UCSD-AML1 (cell line): ENCODE data around the gene NLRC3.

Experiments
- DNase-seq: peaks from one replicate; lab custom pipeline; 2025; ENCODE audit not compliant: unreplicated experiment; lab: John Stamatoyannopoulos, UW

The NLRC3 gene

DNA sequence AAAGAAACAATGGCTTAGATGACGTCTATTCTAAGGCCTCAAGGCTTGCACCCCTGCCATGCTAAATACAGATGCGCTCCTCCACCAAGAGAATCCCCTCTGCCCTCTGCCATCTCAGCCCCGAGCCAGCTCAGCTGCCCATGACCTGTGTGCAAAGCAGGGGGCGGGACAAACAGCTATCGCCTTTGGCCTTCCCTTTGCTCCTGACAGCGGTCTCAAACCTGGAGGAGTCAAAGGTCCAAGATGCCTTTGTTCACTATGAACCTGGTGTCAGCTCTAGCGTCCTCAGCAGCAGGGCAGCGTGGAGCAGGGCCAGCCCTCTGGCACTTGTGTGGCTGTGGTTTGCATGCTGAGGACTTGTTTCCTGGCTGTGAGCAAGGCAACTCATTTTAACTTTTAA, 21.9 kb upstream of the NLRC3 start:
- no peak for DNase-seq

DNA sequence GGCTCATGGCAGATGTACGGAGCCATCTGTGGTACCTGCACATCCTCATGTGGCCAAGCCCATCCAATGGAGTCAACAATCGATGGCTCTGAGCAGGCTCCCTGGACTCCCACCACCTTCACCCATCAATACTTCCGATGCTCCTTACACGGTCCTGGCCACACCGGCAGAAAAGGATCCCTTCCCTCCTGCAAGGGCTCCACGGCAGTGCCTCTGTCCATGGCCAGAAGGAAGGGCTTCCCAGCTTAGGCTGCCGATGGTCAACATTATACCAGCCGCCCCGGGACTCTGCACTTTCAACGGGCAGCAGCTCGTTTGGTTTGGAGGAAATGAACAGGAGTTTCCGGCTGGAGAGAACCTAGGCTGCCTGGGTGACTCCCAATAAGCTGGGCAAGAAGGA, 21.0 kb upstream of the NLRC3 start:
- DNase-seq = no peak

DNA sequence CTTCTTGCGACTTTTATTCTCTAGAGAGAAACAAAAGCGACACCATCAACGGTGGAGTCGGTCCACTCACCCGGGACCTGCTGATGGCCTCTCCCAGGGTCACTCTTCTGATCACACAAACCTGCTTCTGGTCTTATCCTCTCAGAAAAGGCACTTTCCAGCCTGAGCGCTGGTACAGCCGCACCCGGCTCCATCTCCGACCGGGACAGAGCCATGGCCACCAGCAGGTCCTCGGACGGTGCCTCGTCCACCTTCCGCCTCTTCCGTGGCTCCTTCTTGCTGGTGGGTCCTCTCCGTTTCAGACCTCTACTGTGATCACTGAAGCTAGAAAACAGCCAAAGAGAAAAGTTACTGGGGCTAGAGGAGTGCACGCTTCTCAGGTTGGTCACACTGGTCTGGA, 20.5 kb upstream of the NLRC3 start:
- no peak for DNase-seq

DNA sequence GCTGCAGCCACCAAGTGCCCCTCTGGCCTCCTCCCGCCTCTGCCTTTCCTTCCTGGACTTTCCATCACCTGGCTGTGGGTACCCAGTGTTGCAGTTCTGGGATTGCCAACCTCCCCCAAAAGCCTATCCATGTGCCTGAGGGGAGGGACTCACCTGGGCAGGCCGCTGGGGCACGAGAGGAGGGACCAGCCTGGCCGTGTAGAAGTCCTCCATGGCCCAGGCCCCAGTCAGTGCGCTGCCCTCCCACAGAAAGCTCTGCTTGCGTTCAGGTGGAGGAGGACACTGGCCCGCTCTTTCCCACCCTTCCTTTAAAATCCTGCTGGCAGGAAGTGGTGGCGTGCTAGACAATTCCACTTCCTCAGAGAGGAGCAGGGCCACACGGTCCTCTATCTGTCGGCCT, 20.0 kb upstream of the NLRC3 start:
- no peak for DNase-seq

DNA sequence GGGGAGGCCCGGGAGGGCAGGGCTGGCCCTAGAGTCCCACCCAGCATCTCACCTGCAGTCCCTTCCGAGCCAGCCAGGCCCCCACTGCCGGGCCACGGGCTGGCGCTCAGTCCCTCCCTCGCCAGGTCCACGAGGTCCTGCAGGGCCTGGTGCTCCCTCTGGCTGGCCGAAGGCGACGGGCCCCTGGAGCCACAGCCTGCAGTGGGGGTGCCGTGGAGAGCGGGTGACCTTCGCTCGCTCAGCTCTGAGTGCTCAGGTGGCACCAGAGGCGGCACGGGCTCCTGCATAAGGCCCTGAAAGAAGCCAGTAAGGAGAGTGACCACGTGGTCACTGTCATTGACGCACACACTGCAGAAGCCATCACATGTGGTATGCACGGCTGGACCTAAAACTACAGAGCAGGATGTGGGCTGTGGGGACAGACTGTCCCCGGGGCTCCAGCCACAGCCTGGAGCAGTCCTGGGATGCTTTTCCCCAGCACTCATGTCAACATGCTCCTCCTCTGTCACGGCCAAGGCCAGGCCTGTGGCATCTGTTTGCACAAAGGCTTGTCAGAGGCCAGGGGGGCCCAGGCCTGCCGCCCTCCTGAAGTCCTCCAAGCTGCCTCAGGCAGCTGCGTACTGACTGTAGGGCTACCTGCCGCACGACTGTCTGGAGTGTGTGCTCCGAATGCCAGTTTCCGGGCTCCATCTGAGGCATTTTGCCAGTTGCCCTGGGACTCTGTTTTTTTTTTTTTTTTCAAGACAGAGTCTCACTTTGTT, 19.1 kb upstream of the NLRC3 start:
- DNase-seq = no peak

DNA sequence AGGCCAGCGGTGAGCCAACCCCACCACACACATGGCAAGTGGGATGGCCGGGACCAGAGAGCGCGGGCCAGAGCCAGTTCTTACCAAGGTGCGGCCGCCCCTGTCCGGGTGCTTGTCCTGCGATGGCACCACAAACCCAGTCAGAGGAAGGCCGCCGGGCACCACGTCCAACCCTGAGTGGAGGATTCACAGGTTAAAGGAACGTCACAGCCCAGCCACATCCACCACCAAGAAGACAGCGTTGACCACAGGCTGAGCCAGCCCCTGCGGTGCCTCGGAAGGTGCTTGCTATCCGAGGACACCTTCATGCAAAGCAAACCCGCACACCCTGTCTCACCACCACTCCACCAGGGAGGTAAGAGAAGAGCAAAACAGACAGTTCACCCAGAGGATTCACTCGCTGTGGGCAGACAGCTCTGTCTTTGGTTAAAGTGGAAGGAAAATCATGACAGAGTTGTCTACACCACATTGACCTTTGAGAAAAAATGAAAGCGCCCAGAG, 18.4 kb upstream of the NLRC3 start:
- DNase-seq = no peak

DNA sequence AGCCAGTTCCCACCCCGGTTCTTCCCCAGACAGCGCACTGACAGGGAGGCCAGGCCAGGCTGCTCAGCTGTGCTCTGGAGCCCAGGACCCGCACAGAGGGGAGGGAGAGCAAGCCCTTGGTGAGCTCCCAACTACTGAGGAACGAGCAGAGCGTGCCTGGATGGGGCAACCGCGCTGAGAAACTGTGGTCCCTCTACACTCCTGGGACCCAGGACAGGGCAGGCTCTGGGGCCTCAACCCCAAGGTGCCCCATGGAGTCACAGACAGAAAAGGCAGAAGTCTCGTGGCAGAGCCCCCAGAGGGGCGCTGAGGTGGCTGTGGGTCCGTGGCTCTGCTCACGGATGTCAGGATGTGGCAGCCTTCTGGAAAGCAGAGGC, 17.9 kb upstream of the NLRC3 start:
- DNase-seq = no peak

DNA sequence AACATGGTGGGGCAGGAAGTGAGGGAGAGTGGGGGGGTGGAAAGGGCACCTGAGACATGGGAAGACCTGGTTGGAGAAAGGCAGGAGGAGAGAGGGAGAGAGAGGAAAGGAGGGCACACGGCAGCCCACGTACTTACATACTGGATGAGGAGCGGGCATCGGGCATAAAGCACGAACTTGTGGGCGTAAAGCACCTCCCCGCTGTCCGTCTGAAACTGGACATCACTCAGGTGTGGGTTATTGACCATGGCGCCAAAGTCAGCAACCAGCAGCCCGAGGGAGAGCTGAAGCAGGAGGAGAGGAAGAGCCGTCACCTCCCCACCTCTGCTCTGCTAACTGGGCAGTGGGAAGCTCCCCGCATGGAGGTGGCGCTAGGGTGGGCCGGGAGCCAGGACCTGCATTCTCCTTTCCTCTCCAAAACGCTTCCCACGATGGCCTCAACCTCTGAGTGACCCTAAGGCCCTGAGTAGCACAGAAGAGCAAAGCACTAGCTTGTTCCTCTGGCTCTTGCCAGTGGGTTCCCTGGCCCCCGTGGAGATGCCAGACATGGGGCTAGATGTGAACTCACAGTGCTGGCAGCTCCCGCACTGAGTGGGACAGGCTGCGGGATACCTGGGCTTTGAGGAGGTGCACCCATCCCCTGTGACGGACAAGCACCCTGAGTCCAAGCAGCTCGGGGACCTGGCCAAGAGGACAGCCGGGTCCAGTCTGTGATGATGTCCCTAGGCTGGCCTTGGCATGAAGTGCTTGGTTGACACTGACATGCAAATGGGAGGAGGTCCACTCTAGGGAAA, 17.3 kb upstream of the NLRC3 start:
- no peak for DNase-seq

DNA sequence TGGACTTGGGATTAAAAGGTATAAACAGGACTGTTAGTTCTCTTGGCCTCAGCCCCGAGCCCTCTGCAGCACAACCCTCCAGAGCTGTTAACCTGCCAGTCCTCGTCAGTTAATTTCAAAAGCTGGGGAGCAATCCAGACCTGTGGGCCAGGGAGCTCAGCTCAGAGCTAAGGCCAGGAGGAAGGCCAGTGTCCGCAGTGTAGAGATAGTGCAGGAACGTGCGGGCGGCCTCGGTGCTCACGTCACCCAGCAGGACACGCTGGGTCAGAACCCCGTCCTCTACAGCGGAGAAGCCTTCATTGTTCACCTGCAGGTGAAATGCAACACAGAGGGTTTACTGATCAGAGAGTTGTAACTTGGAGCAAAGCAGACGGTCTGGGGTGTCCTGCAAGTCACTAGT, 15.4 kb upstream of the NLRC3 start:
- DNase-seq = no peak

DNA sequence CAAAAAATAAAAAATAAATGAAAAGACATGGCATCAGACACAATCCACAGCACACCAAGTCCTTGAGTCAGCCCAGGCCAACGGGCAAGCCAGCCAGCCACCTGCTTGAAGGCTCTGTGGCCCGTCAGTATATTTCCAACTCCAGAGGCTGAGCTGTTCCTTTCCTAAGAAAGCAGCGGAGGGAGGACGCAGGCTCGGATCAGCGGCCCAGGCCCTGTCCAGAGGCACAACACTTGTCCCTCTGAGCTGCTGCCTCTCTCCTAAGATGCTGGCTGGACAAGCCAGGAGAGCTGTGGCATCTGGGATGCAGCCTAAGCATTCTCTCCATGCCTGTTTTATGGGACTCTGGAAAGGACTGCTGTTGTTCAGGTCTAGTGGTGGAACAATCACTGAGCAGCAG, 14.8 kb upstream of the NLRC3 start:
- no peak for DNase-seq

DNA sequence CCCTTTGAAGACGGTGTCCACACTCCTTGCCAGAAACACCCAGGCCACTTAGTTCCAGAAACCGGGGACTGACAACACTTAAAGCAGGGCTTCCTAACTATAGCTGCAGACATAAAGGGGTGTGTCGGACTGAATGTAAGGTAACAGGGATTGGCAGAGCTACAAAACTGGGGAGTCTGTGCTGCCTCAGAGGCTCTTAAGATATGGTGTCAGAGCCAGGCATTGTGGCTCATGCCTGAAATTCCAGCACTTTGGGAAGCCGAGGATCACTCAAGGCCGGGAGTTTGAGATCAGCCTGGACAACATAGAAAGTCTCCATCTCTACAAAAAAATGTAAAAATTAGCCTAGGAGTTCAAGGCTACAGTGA, 14.2 kb upstream of the NLRC3 start:
- no peak for DNase-seq

DNA sequence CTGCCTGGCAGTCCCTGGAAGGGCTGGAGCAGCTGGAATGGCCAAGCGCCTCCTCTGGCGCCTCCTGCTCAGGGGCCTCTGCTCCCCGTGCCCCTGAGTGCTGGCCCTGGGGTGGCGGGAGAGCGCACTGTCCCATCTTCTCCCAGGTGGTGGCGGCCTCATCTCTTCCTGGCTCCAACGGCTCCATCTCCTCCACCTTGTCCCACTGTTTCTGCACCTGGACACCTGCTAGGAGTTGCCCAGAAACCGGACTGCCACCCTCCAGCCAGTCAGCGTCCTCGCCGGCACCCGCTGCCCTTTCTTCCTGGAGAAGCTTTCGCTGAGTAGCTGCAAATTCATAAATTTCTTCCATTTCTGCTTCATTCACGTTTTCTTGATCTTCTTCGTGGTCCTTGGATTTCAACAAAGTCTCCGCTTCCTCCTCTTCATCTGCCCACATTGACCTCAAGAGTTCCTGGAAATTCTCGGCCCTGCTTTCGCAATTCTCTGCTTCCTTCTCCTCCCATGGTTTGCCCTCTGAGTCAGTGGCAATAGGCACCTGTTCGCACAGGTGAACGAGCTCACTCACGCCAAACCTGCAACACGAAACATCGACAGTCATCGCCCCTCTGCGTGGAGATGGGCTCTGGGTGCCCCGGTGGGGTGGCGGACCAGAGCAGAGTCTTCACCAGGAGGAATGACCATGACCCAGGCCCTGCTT, 13.7 kb upstream of the NLRC3 start:
- DNase-seq = no peak

DNA sequence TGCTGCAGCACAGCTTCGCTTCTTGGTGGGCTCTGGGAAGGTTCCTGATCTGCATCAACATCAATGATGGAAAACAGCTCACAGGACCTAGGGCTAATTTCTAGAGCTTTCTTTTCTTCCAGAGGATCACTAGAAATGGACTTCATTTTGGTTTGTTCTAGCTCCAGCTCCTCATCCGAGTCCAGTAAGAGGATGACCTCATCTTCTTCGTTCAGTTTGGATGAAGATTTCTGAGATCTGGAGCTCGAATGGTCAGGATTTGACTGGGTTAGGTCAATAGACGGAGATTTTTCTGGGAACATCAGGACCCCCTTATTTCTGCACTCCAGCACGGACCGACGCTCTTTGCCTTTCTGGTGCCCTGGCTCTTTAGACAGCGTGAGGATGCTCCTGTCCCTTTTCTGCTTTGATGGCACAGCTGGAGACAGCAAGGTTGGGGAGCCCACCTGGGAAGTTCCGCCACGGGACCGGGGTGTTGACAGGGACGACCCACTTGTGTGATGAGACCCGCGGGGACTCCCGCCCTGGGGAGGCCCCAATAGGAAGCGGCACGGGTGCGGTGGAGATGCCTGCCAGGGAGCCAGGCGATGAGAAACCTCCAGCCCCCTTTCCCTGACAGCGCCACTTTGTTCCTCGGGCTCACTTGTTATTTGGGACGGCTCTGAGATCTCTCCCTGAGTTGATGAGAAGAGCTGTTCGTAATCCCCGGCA, 12.9 kb upstream of the NLRC3 start:
- no peak for DNase-seq

DNA sequence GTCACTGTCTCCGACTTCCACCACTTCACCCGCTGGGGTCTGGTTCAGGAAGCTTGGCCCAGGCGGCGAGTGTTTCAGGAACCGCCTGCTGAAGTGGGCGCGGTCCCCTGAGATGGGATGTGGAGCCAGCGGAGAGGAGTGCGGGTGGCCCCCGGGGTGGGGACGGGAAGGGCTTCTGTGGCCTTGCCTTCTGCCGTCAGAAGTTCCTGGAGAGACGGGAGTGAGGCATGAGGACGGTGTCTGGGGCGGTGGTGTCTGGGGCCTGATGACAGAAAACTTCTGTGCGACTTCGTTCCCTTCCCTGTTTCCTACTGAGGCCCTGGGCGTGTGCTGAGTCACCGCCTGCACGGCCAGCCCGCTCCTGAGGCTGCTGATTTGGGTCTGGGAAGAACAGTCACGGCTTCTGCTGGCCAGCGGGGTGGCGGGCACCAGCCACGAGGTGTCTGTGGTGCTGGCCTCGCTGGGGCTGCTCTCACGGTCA, 12.3 kb upstream of the NLRC3 start:
- DNase-seq = peak; percentile 69

DNA sequence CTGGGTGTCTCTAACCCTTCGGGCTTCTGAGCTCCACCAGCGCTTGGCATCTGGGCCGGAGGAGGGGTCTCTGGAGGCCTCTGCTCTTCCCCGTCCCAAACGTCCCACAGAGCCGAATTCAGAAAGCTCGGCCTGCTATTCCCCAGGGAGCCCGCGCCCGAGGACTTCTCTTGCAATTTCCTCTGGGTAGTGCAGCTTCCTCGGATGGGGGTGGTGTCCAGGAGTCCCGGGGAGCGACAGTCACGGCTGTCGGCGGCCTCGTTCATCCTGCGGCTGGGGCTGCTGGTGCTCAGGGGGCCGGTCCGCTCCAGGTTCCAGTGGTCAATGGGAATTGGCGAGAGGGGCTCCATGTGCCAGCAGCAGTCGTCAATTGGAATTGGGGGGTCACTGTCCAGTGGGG, 11.8 kb upstream of the NLRC3 start:
- no peak for DNase-seq

DNA sequence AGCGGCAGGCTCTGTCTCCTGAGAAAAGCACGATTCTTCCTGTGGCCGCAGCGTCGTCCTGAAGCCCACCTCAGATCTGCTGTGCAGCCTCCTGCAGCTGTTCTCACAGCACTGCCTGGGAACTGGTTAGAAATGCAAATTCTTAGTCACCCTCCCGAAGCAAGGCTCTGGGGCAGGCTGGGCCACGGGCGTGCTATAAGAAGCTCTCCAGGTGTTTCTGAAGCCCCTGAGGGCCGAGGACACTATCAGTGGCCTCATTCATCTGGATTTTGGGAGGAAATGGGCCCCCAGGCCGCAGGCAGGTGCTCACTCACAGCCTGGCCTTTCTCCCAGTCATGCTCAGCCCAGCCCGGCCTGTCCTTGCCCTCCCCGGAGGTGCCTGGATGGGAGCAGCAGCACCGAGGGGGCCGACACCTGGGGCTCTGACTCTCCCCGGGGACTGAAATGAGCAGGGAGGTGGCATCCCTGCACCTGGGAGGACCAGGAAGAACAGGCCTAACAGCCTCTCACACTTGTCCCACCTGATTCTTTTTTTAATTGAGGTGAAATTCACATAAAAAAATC, 10.4 kb upstream of the NLRC3 start:
- DNase-seq = no peak

DNA sequence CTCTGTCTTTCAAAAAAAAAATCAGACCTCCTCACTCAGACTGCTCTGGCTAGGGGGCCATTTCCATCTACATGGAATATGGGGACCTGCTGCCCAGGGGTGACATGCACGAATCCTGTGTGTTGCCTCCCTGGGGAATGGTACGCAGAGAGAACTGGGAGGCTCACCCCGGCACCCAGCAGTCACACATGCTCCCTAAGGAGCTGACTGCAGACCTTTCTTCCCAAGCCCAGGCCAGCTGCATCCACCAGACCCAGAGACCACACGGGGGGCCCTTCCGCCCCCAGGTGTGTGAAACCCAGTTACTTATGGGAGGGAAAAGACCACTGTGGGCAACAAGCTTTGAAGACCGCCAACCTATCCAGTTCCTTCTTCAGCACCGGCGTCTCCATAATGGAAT, 7.2 kb upstream of the NLRC3 start:
- DNase-seq = no peak

DNA sequence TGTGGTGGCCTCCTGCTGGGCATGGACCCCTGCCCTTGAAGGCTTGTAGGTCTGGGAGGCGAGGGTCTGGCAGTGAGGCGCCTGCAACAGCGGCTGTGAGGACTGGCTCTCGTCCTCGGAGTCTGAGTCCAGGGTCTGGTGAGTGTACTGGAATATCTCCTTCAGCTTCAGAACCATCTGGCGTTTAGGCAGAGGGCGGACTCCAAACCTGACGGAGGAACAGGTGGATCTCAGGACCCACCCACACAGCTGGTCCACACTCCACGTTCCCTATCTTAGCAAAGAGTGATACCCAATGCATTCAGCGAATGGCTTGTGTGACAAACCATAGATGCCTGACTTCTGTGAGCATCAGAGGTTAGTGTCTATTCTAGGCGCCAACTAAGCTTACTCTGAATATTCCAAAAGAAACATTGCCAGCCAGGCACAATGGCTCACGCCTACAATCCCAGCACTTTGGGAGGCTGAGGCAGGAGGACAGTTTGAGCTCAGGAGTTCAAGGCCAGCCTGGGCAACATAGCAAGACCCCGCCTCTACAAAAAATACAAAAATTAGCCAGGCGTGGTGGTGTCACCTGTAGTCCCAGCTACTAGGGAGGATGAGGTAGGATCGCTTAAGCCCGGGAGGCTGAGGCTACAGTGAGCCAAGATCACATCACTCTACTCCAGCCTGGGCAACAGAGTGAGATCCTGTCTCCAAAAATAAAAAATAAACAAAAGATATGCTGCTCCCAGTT, 6.3 kb upstream of the NLRC3 start:
- no peak for DNase-seq

DNA sequence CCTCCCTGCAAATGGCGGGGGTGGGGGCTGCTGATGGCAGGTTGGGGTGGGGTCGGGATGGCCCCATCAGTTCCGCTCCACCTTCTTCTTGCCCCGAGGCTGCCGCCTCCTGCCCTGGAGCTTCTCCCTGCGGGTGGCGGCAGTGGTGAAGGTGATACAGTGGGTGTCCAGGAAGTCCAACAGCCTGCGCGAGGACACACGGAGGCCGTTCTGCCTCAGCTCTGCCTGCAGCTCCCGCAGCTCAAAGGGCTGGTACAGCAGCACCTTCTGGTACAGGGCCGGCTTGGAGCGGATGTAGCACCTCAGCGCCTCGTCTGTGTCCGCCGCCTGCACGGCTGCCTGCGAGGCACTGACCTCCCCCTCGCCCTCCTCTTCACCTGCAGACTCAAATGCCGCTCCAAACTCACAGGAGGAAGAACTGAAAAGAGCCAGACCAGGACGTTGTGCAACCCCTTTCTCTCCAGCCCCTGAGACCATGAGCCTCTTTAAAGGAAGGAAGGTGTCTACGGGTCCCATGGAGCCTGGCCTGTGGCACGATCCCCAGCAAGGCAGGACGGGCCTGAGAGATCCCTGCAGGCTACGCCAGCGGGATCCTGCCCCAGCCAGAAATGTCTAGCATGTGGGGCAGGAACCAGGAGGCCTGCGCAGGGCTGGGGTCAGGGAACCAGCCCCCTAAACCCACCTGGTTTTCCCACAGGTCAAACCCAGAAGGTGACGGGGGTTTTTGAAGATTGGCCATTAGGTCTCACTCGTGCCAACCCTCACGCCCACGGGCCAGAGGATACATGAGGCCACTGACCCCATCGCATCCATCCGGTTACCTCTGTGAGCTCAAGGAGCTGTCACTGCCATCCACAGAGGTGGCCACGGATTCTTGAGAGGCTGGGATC, 5.3 kb upstream of the NLRC3 start:
- no peak for DNase-seq
